Measurements from ENCODE around the gene NT5C3B.

DNA sequence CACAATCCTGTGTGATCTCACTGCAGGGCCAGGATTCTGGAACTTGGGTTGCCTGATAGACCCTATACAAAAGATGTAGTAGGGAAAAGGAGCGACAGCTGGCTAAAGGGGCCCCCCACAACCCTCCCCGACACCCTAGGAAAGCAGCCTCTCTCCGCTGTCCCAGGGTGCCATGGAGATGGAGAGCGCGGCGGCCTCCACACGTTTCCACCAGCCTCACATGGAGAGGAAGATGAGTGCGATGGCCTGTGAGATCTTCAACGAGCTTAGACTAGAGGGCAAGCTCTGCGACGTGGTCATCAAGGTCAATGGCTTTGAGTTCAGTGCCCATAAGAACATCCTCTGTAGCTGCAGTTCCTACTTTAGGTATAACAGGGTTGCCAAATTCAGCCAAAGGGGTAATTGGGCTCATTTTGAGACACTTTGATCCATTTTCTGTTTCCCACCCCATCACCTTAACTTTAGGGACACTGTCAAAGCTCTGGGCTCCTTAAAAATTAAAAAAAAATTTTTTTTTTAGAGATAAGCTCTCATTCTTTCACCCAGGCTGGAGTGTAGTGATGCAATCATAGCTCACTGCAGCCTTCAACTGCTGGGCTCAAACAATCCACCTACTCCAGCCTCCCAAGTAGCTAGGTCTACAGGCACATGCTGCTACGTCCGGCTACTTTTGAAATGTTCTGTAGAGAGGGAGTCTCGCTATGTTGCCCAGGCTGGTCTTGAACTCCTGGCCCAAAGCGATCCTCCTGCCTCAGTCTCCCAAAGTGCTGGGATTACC, 1.9 kb upstream of the NT5C3B start, which contains the start of gene KLHL10:
- TF ChIP-seq, protein P1, sequence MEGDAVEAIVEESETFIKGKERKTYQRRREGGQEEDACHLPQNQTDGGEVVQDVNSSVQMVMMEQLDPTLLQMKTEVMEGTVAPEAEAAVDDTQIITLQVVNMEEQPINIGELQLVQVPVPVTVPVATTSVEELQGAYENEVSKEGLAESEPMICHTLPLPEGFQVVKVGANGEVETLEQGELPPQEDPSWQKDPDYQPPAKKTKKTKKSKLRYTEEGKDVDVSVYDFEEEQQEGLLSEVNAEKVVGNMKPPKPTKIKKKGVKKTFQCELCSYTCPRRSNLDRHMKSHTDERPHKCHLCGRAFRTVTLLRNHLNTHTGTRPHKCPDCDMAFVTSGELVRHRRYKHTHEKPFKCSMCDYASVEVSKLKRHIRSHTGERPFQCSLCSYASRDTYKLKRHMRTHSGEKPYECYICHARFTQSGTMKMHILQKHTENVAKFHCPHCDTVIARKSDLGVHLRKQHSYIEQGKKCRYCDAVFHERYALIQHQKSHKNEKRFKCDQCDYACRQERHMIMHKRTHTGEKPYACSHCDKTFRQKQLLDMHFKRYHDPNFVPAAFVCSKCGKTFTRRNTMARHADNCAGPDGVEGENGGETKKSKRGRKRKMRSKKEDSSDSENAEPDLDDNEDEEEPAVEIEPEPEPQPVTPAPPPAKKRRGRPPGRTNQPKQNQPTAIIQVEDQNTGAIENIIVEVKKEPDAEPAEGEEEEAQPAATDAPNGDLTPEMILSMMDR (conservative IDR thresholded peaks at IDR 0.05; ENCODE audit: low read length) = no peak
- TF ChIP-seq EZH2phosphoT487 (IDR thresholded peaks at IDR 0.05; ENCODE audit: borderline replicate concordance, low read depth, low read length) = no peak
